HG03439 (cell line): ENCODE results near the gene MLXIPL.
A peak's percentile ranks its signal among the peaks of the same experiment; 100 is the strongest.
"Not testable (repeated sequence)": the region's sequence is repeated elsewhere in the genome, so short reads cannot be mapped to it uniquely, and the experiment has no call there.

Experiments
- ATAC-seq: cut with Tn5 transposase; IDR thresholded peaks from one replicate; pipeline ENCODE4 v1.9.1; 2021; ENCODE audit warnings: mild to moderate bottlenecking, moderate library complexity; ENCODE audit not compliant: unreplicated experiment

The MLXIPL gene

GRCh38 chr7:73623798-73624668 lies at the start of gene MLXIPL:
Gene MLXIPL, minus strand, starts transcription at chr7:73624522. Its CDS starts 30 bp downstream, at chr7:73624492.
- ATAC-seq: no peak

GRCh38 chr7:73671857-73672445 lies 47.6 kb upstream of the MLXIPL start:
- ATAC-seq: no peak

- ATAC-seq: no peak
Measured at GRCh38 chr7:73671322-73671661, 47.0 kb upstream of the MLXIPL start.

- no peak for ATAC-seq
Measured at GRCh38 chr7:73669858-73670385, 45.6 kb upstream of the MLXIPL start.

- ATAC-seq: no peak
Measured at GRCh38 chr7:73669288-73669701, 45.0 kb upstream of the MLXIPL start.

- ATAC-seq: no peak
Measured at GRCh38 chr7:73668886-73669230, 44.5 kb upstream of the MLXIPL start.

- ATAC-seq: peak; percentile 6
Measured at GRCh38 chr7:73668103-73668885, 44.0 kb upstream of the MLXIPL start.

GRCh38 chr7:73667344-73668102 lies 43.2 kb upstream of the MLXIPL start, which contains the start of gene VPS37D:
Gene VPS37D, plus strand, starts transcription at chr7:73667831. Its CDS starts 128 bp downstream, at chr7:73667959.
- peak; percentile 90 for ATAC-seq

- no peak for ATAC-seq
Measured at GRCh38 chr7:73663033-73663432, 38.7 kb upstream of the MLXIPL start.

- ATAC-seq: not testable (repeated sequence)
Measured at GRCh38 chr7:73660594-73660993, 36.3 kb upstream of the MLXIPL start.

- no peak for ATAC-seq
Measured at GRCh38 chr7:73659983-73660382, 35.7 kb upstream of the MLXIPL start.

GRCh38 chr7:73655309-73655708 lies 31.0 kb upstream of the MLXIPL start:
- ATAC-seq: not testable (repeated sequence)

- ATAC-seq: no peak
Measured at GRCh38 chr7:73652541-73652949, 28.2 kb upstream of the MLXIPL start.

GRCh38 chr7:73650524-73650923 lies 26.2 kb upstream of the MLXIPL start:
- no peak for ATAC-seq

GRCh38 chr7:73649576-73649975 lies 25.3 kb upstream of the MLXIPL start:
- ATAC-seq: no peak

- no peak for ATAC-seq
Measured at GRCh38 chr7:73648593-73649332, 24.4 kb upstream of the MLXIPL start.

GRCh38 chr7:73647725-73648592 lies 23.6 kb upstream of the MLXIPL start:
- ATAC-seq: no peak

GRCh38 chr7:73646785-73647724 lies 22.7 kb upstream of the MLXIPL start:
- no peak for ATAC-seq
